Measurements from ENCODE around the gene SMPDL3B. TPM values are rescaled to one million over a fixed set of nuclear protein-coding genes. Genes with fewer than 3 reads are reported as not detected.

The SMPDL3B gene
- total RNA-seq, 1 donor from 2014 or later: 0.26 TPM

DNA sequence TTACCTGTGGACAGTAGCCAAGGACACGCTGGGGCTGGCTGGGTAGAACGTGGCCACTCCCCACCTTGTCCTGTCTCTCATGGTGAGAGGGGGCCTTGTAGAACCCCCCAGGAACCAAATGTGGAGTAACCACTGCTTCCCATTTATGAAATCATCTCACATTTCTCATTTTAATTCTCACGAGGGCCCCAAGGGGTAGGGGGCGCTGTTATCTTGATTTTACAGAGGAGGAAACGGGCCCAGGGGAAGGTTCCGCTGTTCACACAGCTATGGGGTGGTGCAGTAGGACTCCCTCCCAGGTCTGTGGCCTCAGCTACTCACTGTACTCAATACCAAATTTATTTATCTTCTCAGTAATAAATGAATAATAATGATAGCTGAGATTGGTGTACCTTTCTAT, 5.5 kb downstream of the SMPDL3B start:
- DNase-seq (ENCODE audit: low read depth, low spot score): no peak

- no peak for DNase-seq (ENCODE audit: low read depth, low spot score)
These were observed 6.2 kb downstream of the SMPDL3B start for GRCh38 chr1:27940870-27941560.

- DNase-seq (ENCODE audit: low read depth, low spot score): no peak
These were observed 7.1 kb downstream of the SMPDL3B start for GRCh38 chr1:27941671-27942540.

GRCh38 chr1:27945020-27945419, 10.2 kb downstream of the SMPDL3B start:
- no peak for DNase-seq (ENCODE audit: low read depth, low spot score)

GRCh38 chr1:27949027-27949426, 14.2 kb downstream of the SMPDL3B start:
- no peak for DNase-seq (ENCODE audit: low read depth, low spot score)

GRCh38 chr1:27951396-27951795, 16.6 kb downstream of the SMPDL3B start:
- DNase-seq (ENCODE audit: low read depth, low spot score): no peak

DNA sequence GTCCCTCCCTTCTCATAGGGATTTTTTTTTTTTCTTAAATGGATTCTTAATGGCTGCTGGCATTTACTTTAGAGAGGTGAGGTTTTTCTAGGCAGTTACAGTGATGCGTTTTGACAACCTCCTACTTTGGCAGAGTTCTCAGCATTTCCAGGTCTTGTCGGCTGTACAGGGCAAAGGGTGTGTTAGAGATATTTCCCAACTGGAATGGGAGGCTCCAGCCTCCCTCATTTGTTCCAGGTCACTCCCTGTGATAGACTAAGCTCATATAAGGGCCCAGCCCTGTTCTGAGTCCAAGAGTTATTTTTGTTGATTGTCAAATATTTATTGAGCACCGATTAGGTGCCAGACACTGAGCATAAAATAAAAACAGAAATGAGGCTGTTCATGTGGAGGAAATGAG, 17.3 kb downstream of the SMPDL3B start:
- DNase-seq (ENCODE audit: low read depth, low spot score): no peak

GRCh38 chr1:27954186-27954585, 19.4 kb downstream of the SMPDL3B start:
- no peak for DNase-seq (ENCODE audit: low read depth, low spot score)

- DNase-seq (ENCODE audit: low read depth, low spot score): no peak
These were observed 20.3 kb downstream of the SMPDL3B start for GRCh38 chr1:27955076-27955475.

GRCh38 chr1:27956761-27957160, 22.0 kb downstream of the SMPDL3B start:
- DNase-seq (ENCODE audit: low read depth, low spot score): no peak

- DNase-seq (ENCODE audit: low read depth, low spot score): no peak
These were observed 22.9 kb downstream of the SMPDL3B start for GRCh38 chr1:27957655-27958054.

GRCh38 chr1:27958513-27958912, 23.7 kb downstream of the SMPDL3B start:
- DNase-seq (ENCODE audit: low read depth, low spot score): no peak

GRCh38 chr1:27959792-27960603, 25.2 kb downstream of the SMPDL3B start, which contains the start of gene XKR8:
XKR8 (plus strand) TSS chr1:27959973; CDS start chr1:27960070, 97 bp downstream.
- no peak for DNase-seq (ENCODE audit: low read depth, low spot score)

- DNase-seq (ENCODE audit: low read depth, low spot score): no peak
These were observed 26.2 kb downstream of the SMPDL3B start for GRCh38 chr1:27960762-27961645.

DNA sequence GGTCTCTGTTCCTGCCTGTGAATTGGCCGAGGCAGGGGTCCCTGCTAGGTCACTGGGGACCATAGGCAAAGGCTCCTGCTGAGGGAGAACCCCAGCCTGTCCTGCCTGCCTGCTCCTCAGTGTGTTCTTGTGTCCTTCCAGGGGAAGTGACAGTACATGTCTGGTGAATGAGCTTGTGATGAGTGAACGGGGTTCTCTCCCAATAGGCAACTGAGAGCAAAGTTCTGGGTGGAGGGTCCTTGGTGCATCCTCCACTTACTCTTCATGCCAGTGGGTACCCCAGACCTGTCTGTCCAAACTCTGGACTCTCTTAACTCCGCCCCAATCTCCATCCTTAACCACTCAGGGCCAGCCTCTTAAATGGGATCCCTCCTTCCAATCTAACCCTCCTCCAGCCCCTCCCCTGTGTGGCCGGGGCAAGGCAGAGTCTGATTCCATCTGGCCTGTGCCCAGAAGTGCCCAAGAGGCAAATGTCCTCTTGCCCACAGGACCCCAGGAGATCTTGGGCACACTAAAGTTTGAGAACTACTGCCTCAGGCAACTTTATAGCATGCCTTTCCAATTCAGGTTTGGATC, 26.9 kb downstream of the SMPDL3B start:
- DNase-seq (ENCODE audit: low read depth, low spot score): no peak

DNA sequence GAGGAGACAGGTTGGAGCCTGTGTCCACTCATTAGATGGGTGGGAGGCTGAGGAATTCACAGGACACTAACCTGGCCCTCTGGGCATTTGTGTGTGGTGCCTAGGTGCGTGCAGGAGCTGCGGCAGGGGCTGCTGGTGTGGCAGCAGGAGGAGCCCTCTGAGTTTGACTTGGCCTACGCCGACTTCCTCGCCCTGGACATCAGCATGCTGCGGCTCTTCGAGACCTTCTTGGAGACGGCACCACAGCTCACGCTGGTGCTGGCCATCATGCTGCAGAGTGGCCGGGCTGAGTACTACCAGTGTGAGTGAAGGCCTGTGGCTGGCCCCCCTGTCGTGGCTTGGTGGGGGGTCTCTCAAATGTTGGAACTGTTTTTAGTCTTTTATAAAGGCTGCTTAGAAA, 28.6 kb downstream of the SMPDL3B start:
- no peak for DNase-seq (ENCODE audit: low read depth, low spot score)

GRCh38 chr1:27966402-27967105, 31.8 kb downstream of the SMPDL3B start:
- DNase-seq (ENCODE audit: low read depth, low spot score): no peak

- no peak for DNase-seq (ENCODE audit: low read depth, low spot score)
These were observed 32.5 kb downstream of the SMPDL3B start for GRCh38 chr1:27967106-27967883.

DNA sequence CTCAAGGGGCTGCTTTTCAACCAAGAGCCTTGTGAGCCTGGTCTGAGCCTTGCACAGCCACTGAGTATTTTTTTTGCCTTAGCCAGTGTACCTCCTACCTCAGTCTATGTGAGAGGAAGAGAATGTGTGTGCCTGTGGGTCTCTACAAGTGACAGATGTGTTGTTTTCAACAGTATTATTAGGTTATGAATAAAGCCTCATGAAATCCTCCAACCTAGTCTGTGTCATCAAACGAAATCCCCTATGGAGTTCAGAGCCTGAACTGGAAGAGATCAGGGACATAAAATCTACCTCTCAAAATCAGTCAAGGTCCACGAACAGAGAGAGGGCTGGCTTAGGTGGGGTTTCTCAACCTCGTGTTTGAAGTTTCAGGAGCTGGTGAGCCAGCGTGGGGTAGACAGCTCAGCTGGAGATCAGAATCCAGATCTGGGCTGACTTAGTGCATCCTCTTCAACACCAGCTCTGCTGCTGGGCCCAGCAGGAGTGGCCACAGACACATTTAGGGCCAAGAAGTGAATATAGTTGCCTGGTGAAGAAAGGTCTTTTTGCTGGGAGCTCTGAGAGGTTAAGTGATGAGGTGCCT, 33.2 kb downstream of the SMPDL3B start:
- no peak for DNase-seq (ENCODE audit: low read depth, low spot score)
